GM12878 (cell line): ENCODE data around the gene OR1J2. TPM values are rescaled to one million over a fixed set of nuclear protein-coding genes. Genes with fewer than 3 reads are reported as not detected.
A peak's percentile ranks its signal among the peaks of the same experiment; 100 is the strongest.
"Not testable (repeated sequence)": the region's sequence is repeated elsewhere in the genome, so short reads cannot be mapped to it uniquely, and the experiment has no call there.

Experiments
- ATAC-seq: fragments of 200-7000 bp; cut with Tn5 transposase; 3 replicates; pipeline ENCODE4 v1.9.1; 2020; ENCODE audit warnings: mild to moderate bottlenecking, moderate library complexity
- BruUV-seq: library from RNA; stranded (reverse); fragments of 400-500 nt; replicated peaks from 2 replicates; lab custom pipeline; 2021; lab: Mats Ljungman, UMichigan
- CTCF ChIA-PET: fragments of 300-600 bp; sonication (Branson Sonifier 250); formaldehyde crosslinking; extraction: SDS; loops from one replicate; lab custom pipeline; 2021; ENCODE audit warnings: inconsistent platforms; lab: Yijun Ruan, JAX
- POLR2A ChIA-PET: fragments of 350-600 bp; formaldehyde crosslinking; extraction: SDS; loops from one replicate; lab custom pipeline; 2021; ENCODE audit warnings: inconsistent platforms; lab: Charles Lee
- RAD21 ChIA-PET: fragments of 300-600 bp; sonication (Branson Sonifier 250); formaldehyde crosslinking; loops from one replicate; lab custom pipeline; 2023; ENCODE audit warnings: antibody characterized with exemption; ENCODE audit not compliant: unreplicated experiment; lab: Charles Lee
- SMC1A ChIA-PET: fragments of 300-600 bp; sonication (Branson Sonifier 250); formaldehyde crosslinking; loops from one replicate; lab custom pipeline; 2023; ENCODE audit not compliant: unreplicated experiment, uncharacterized antibody; lab: Charles Lee
- DNase-seq: peaks from one replicate; pipeline ENCODE4 v3.0.0-alpha.2; 2011; ENCODE audit warnings: low read depth, low spot score
- FAIRE-seq: peaks from 3 replicates; lab custom pipeline; 2011; peaks lifted over from hg19 to GRCh38; lab: Jason Lieb, UNC
- H2AFZ ChIP-seq: 2 replicates; pipeline ENCODE4 v1.6.0; 2011; ENCODE audit warnings: low read depth, low read length, control low read depth; ENCODE audit not compliant: control insufficient read depth
- H3K27ac ChIP-seq: 2 replicates; pipeline ENCODE4 v1.5.1; 2011; ENCODE audit warnings: control low read depth; ENCODE audit not compliant: control insufficient read depth, insufficient read depth
- H3K27me3 ChIP-seq, 2 experiments: replicated peaks in 1 of 2; 2 replicates each; pipeline versions ENCODE4 v1.6.0 to v1.6.1; 2011; ENCODE audit warnings: low read length in 1 of 2; ENCODE audit not compliant: control insufficient read depth in 2 of 2, insufficient read depth in 2 of 2
- H3K36me3 ChIP-seq, 2 experiments: 2 replicates each; pipeline ENCODE4 v1.5.1; 2011; ENCODE audit warnings: low read length in 1 of 2; ENCODE audit not compliant: control insufficient read depth in 2 of 2, insufficient read depth in 2 of 2
- H3K4me1 ChIP-seq: 2 replicates; pipeline ENCODE4 v1.6.1; 2011; ENCODE audit warnings: mild to moderate bottlenecking, low read length, moderate library complexity, mixed read lengths; ENCODE audit not compliant: control insufficient read depth, insufficient read depth
- H3K4me2 ChIP-seq: 2 replicates; pipeline ENCODE4 v1.6.0; 2011; ENCODE audit warnings: control low read depth; ENCODE audit not compliant: control insufficient read depth, insufficient read depth
- H3K4me3 ChIP-seq: fragments of 200-600 bp; sonication (generic); 2 replicates; pipeline ENCODE4 v1.5.1; 2016
- H3K79me2 ChIP-seq: 2 replicates; pipeline ENCODE4 v1.6.0; 2011; ENCODE audit warnings: low read length; ENCODE audit not compliant: control insufficient read depth, insufficient read depth
- H3K9ac ChIP-seq: 2 replicates; pipeline ENCODE4 v1.8.0; 2011; ENCODE audit warnings: low read length, control low read depth, mixed read lengths; ENCODE audit not compliant: control insufficient read depth, insufficient read depth
- H3K9me3 ChIP-seq: replicated peaks from 3 replicates; pipeline ENCODE4 v1.5.1; 2011; ENCODE audit warnings: mild to moderate bottlenecking, low read length; ENCODE audit not compliant: control insufficient read depth, insufficient read depth
- H4K20me1 ChIP-seq: 2 replicates; pipeline ENCODE4 v1.6.0; 2011; ENCODE audit not compliant: control insufficient read depth, insufficient read depth
- ATF7 ChIP-seq: fragments of 450-650 bp; IDR thresholded peaks from 2 replicates; pipeline ENCODE4 v1.6.1; 2016; ENCODE audit warnings: low read depth, mild to moderate bottlenecking
- WGBS: methylation state at CpG from one replicate; pipeline ENCODE4 v1.1.6; 2016; ENCODE audit warnings: low lambda C conversion rate; ENCODE audit not compliant: insufficient replicate concordance, insufficient coverage; ENCODE audit errors: missing lambda C conversion rate; 5-methylcytosine and 5-hydroxymethylcytosine counted together
- in situ Hi-C: fragments of 300-500 bp; cut with MboI; formaldehyde crosslinking; loops from 9 replicates; pipeline ENCODE4 v1.14.3; 2018; ENCODE audit warnings: mixed read lengths
- intact Hi-C: fragments of 100-400 bp; cut with micrococcal nuclease; formaldehyde crosslinking; loops from one replicate; pipeline ENCODE4 v1.14.2; 2022; ENCODE audit not compliant: unreplicated experiment
- polyA plus RNA-seq, 11 experiments: library from polyadenylated mRNA; depleted of rRNA in 4 of 11; unstranded in 6 of 11; stranded (reverse) in 5 of 11; fragments of >200 nt; fragmentation: Nextera tagmentation in 4 of 11; fragmentation: Illumina TruSeq in 1 of 11; extraction: Ambion mirVana in 4 of 11; extraction: Trizol in 1 of 11; gene quantifications; 1 replicate in 1 of 11; 2 replicates in 10 of 11; pipeline versions ENCODE4 v1.2.1 to v1.2.3, GENCODE V29; 2011 to 2016; ENCODE audit warnings: inconsistent platforms in 2 of 11, missing spikeins in 2 of 11, low read depth in 1 of 11
- total RNA-seq, 4 experiments: library from RNA; depleted of rRNA in 3 of 4; stranded (reverse); fragments of >200 nt in 3 of 4; fragmentation: Illumina TruSeq in 1 of 4; extraction: Trizol in 1 of 4; gene quantifications; 2 replicates each; pipeline versions ENCODE4 v1.2.1 to v1.2.3, GENCODE V29; 2013 to 2021
- TF ChIP-seq, protein P1 (sequence below): IDR thresholded peaks from 2 replicates; pipeline ENCODE4 v1.6.1; 2012; ENCODE audit warnings: mild to moderate bottlenecking, low read depth, low read length

OR1J2 gene
- total and polyA plus RNA-seq, 10 of the 15 experiments (the other 5 are each of a cell fraction or from before 2014, with no cell fraction given), result 0.07 TPM; not detected in 9

DNA sequence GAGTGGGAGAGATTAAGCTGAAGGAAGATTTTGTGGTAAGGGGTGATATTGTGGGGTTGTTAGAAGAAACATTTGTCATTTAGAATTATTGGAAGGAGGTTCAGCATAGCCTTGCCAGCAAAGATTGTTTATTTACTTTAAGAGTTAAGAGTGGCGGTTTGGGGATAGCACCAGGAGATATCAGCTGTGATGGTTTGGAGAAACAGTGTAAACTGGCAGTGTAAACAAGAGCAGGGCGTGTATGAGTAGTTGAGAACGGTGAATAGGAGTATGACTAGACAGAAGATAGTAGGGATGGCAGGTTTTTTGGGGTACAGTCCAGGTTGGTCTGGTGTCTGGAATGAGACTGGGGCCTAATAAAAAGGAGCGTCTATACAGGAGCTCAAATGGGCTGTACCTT is 20.6 kb downstream of the OR1J2 start:
- H3K36me3 ChIP-seq, SMC1A ChIA-PET, H3K4me2 ChIP-seq, POLR2A ChIA-PET, intact Hi-C loops, H3K9me3 ChIP-seq, H3K79me2 ChIP-seq, BruUV-seq, H3K4me1 ChIP-seq, H2AFZ ChIP-seq, H3K27ac ChIP-seq, H3K4me3 ChIP-seq, H3K27me3 ChIP-seq, ATAC-seq, CTCF ChIA-PET, DNase-seq, FAIRE-seq, in situ Hi-C loops, RAD21 ChIA-PET, H3K9ac ChIP-seq, H4K20me1 ChIP-seq: not testable (repeated sequence)
- WGBS, result 37% methylated on average over 4 of the region's 4 CpGs

DNA sequence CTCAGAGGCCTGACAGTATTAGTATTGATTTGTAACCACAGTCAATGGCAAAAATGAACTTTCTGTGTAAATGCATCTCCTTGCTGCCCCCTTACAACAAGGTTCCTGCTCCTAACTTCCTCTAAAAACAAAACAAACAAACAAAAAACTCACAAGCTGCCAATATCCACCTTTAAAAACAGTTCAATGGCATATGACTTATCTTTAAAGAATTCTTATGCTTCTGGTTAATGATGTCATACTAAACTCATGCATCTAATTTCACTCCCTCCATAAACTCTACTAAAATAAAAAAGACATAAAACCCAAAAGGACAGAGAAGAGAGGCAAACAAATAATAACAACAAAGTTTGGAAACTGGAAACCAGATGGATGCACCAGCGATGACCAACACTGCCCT is 25.5 kb downstream of the OR1J2 start:
- WGBS, result 0% methylated on average over 1 of the region's 1 CpG
- ChIA-PET SMC1A (no interaction called here), RAD21 (no interaction called here)

DNA sequence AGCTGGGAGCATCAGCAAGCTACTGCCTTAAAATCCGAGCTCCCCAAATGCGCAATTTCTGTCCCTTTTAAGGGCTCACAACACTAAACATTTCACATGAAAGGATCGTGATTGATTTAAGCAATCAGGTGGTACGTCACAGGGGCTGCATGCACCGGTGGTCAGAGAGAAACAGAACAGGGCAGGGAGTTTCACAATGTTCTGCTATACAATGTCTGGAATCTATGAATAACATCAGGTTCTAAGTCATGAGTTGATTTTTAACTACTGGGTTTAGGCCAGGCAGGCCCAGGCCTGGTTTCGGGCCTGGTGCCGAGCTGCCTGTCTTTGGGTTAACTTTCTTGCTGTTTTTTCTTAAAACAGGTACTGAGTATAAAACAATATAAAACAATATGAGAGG is 26.5 kb downstream of the OR1J2 start:
- H3K27ac ChIP-seq, CTCF ChIA-PET, H3K36me3 ChIP-seq, RAD21 ChIA-PET, H3K79me2 ChIP-seq, H3K4me1 ChIP-seq, H3K4me2 ChIP-seq, H4K20me1 ChIP-seq, H3K9ac ChIP-seq, DNase-seq, in situ Hi-C loops, H3K27me3 ChIP-seq, H3K4me3 ChIP-seq, FAIRE-seq, intact Hi-C loops, BruUV-seq, SMC1A ChIA-PET, POLR2A ChIA-PET, H2AFZ ChIP-seq, H3K9me3 ChIP-seq, ATAC-seq: not testable (repeated sequence)
- WGBS, result 18% methylated on average over 7 of the region's 7 CpGs

More for the DNA sequence above, 25.5 kb downstream of the OR1J2 start:
- ATAC-seq (no peak), FAIRE-seq (no peak)
- H3K4me1 ChIP-seq, result no peaks in the 10 kb centered on the region
- H3K9me3 ChIP-seq, result no peaks in the 10 kb centered on the region
- intact Hi-C loops (no loop called here), in situ Hi-C loops (no loop called here)
- no peak overlapping the region for H3K9ac ChIP-seq
- CTCF ChIA-PET, result no interaction called here
- H3K27ac ChIP-seq, result no peak overlapping the region
- H3K79me2 ChIP-seq, result no peaks in the 10 kb centered on the region
- no peaks in the 10 kb centered on the region for H3K36me3 ChIP-seq
- peak; percentile 25; the same call in 1 of the 2 replicates for TF ChIP-seq ATF7
- TF ChIP-seq, protein P1, sequence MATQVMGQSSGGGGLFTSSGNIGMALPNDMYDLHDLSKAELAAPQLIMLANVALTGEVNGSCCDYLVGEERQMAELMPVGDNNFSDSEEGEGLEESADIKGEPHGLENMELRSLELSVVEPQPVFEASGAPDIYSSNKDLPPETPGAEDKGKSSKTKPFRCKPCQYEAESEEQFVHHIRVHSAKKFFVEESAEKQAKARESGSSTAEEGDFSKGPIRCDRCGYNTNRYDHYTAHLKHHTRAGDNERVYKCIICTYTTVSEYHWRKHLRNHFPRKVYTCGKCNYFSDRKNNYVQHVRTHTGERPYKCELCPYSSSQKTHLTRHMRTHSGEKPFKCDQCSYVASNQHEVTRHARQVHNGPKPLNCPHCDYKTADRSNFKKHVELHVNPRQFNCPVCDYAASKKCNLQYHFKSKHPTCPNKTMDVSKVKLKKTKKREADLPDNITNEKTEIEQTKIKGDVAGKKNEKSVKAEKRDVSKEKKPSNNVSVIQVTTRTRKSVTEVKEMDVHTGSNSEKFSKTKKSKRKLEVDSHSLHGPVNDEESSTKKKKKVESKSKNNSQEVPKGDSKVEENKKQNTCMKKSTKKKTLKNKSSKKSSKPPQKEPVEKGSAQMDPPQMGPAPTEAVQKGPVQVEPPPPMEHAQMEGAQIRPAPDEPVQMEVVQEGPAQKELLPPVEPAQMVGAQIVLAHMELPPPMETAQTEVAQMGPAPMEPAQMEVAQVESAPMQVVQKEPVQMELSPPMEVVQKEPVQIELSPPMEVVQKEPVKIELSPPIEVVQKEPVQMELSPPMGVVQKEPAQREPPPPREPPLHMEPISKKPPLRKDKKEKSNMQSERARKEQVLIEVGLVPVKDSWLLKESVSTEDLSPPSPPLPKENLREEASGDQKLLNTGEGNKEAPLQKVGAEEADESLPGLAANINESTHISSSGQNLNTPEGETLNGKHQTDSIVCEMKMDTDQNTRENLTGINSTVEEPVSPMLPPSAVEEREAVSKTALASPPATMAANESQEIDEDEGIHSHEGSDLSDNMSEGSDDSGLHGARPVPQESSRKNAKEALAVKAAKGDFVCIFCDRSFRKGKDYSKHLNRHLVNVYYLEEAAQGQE, result no peak
- TF ChIP-seq, all 136 proteins: peak for 1
- H3K4me2 ChIP-seq, result no peak overlapping the region
- no peaks in the 10 kb centered on the region for H3K27me3 ChIP-seq
- no peak overlapping the region for H2AFZ ChIP-seq
- no peak overlapping the region for H3K4me3 ChIP-seq
- DNase-seq, result no peak
- no peaks in the 10 kb centered on the region for H4K20me1 ChIP-seq
- POLR2A ChIA-PET, result no interaction called here
- BruUV-seq, result no TSS peak
